ENCODE measurements around the gene COMTD1.

Gene COMTD1

GRCh38 chr10:75245354-75246250, 9.8 kb upstream of the COMTD1 start:
- no peak for DNase-seq (ENCODE audit: low spot score)

GRCh38 chr10:75244487-75245353, 9.0 kb upstream of the COMTD1 start:
- DNase-seq (ENCODE audit: low spot score), result no peak

GRCh38 chr10:75243426-75243825, 7.7 kb upstream of the COMTD1 start:
- no peak for DNase-seq (ENCODE audit: low spot score)

DNA sequence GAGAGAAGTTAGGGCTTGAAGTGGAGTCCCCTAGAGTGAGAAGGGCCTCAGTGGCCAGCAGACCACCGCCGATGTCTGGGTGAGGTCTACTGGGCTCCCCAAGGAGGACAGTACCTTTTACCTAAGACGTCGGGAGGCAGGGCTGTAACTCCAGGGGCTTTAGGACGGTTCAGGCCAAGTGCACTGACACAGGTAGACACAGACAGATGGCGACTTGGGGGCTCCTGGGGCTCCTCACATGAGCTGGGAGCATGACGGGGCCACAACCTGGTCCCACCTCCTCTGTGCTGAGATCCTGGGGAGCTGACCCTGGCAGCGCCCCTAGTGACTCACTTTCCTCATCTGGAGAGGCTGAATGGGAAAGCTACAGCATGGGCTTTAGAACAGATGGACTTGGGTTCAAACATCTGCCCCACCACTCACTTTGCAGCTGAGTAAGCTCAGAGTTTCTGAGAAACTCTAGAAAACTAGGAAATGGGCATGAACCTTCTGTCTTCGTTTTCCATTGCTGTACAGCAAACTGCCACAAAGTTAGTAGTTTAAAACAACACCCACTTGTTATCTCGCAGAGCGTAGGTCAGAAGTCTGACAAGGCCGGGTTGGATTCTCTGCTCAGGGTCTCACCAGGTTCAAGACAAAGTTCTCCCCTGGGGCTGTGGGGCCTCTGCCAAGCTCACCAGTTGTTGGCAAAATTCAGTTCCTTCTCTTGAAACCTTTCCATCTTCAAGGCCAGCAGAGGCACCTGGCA, 4.7 kb upstream of the COMTD1 start:
- no peak for DNase-seq (ENCODE audit: low spot score)

DNA sequence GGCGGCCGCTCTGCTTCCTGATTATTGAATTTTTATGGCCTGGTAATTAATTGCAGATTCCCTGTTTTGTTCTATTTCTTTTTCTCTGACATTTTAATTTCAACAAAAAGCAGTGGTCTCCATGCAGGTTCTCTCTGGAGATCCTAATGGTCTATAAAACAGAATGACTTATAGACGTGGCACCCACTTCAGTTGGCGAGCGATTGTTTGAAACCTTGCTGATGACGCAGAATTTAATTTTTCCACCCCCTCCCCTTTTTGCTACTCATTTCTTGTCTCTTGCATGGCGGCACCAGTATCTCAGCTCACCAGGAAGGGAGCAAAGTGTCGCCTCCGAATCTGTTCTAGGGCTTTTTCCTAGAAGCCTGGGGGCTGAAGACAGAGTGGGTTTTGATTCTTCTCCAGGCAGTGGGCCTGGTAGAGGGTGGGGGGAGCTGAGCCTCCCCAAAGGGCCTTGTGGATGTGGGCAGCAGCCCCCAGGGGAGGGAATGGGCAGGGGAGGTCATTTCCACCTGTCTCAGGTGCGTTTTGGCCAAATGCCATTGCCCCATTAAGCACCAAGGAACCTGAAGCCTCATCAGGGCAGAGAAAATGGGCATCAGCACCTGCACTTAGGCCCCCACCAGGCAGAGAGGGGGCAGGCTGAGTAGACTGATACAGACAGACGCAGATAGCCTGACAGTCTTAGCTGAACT, 3.5 kb upstream of the COMTD1 start:
- no peak for DNase-seq (ENCODE audit: low spot score)

DNA sequence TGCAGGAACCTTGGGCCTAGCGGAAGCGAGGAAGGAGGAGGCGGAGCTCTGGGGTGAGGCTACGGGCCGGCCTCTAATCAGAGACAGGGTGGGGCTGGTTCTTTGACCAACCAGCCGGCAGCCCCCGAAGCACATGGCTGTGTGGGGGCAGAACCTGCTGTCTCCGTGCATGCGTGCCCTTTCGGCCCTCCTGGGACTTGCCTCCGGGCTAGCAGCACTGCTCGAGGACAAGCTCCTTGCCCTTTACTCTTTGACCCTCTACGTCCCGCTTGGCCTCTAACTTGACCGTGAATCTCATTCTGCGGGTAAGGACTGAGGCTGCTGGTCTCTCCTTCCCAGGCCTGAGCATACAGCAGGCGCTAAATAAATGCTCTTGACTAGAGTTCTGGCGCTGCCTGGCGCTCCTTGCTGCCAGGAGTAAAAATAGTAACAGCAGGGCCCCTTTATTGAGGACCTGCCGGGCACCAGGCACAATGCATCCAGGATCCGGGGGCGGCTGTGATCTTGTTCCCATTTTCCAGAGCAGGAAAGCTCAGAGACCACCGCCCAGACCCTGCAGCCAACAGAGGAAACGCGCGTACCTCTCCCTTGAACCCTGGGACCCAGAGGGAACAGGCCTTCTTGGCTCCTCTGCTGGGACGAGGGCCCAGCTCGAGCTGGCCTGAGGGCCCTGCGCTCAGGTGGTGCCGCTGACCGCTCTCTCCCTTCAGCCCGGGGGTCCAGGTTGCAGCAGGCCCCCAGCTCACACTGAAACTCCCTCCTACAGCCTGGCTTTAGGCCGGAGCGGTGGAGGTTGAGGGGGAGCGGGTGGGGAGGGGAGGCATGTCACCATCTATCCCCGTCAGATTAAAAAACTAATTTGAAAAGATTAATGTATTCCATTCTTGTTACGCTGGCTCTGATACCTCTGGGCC, 2.7 kb upstream of the COMTD1 start:
- DNase-seq (ENCODE audit: low spot score), result no peak

GRCh38 chr10:75236178-75236825, 545 bp upstream of the COMTD1 start:
- no peak for DNase-seq (ENCODE audit: low spot score)

GRCh38 chr10:75234683-75235374, 928 bp downstream of the COMTD1 start:
- DNase-seq (ENCODE audit: low spot score), result no peak

DNA sequence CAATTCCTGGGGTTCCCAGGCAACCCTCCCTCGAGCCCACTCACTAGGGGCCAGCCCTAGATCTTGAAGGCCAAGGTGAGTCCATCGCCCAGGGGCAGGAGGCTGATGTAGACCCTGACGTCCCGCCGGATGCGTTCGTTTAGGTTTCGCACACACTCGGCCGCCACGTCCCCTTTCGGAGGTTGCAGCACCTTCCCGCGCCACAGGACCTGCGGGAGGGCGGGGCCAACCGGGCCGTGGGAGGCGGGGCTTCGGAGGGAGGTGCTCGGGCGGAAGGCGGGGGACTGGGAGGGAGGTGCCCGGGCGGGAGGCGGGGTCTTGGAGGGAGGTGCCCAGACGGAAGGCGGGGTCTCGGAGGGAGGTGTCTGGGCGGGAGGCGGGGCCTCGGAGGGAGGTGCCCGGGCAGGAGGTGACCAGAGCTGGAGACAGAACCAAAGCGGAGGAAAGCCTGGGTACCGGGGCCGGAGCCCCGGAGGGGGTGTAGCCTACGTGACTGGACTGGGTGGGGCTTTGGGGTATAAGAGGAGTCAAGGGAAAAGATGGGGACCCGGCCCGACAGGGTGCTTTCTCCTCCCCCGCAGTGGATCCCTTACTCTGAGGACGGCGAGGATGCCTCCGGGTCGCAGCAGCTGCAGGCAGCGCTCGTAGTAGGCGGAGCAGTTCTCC, 1.6 kb downstream of the COMTD1 start:
- DNase-seq (ENCODE audit: low spot score), result peak; percentile 96

DNA sequence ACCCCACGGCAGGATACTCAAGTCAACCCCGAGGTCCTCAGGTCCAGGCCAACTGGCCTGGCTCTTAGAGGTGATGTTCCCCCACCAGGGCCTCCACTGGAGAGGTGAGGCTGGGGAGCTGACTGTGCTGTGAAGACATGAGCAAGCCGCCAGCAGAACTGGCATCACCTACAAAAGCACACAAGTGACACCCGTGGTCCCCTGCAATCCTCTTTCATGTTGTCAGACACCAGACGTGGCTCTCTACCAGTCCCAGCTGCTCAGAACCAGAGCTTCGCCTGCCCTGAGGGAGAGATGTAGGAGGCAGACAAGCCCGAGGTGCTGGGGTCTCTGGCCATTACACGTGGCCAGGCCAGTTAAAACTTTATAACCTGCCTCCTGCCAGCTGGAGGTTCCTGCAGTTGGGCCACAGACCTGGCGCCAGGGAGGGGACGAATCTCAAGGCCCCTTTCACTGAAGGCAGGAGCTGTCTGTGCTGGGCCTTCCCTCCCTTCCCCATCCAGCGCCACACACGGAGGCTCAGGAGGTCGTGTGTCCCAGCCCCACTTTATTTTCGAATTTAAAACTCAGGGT, 2.2 kb downstream of the COMTD1 start:
- DNase-seq (ENCODE audit: low spot score), result no peak

DNA sequence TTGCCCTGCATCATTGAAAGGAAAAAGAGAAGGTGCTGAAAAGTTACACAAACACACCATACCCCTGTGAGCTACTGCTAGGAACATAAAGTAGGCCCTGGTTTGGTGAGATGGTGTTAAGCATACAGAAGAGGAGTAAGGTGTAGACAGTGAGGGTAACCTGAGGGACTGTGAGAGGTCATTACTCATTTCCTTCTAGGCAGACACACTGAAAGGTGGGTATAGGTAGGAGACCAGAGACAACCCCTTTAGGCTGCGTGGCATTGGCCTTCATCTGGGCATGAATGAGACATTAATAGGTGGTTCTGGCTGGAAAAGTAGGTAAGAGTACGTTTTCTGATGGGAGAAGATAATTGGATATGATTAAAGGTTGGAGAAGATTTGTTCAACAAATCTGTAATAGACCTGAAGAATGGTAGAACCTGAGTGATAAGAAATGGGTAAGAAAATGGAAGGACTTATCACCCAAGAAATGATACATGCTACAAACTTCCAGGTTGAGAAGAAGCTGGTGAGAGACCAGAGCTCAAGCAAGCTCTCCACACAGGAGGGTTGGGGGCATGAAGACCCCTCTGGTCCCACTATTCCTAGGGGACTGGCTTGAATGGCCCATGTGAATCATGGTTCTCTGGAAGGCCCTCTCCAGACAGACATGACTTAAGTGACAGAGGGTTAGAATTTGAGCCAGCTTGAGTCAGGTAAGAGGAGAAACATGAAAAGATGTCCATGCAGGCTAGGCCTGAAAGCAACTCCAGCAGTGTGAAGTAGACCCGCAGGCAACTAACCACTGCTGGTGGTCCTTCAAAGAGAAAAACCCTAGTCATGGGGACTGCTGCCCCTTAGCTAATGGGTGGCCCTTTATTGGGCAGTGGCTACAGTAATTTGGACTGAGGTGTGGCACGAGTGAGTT, 3.8 kb downstream of the COMTD1 start:
- no peak for DNase-seq (ENCODE audit: low spot score)

DNA sequence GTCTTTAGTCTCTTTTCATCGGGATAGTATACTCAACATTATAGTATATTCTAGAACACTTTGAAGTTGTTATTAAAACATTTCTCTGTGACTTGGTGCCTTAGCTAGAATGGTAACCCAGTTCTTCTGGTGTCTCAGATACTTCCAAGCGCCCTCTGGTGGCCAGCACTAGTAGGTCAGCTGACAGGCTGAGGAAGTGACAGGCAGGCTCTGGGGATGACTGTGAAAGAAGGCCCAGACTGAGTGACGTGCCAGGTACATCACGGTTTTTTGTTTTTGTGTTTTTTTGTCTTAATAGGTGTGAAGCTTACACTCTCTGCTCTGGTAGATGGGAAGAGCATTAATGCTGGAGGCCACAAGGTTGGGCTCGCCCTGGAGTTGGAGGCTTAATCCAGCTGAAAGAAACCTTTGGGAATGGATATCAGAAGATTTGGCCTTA, 5.1 kb downstream of the COMTD1 start:
- DNase-seq (ENCODE audit: low spot score), result peak; percentile 91

DNA sequence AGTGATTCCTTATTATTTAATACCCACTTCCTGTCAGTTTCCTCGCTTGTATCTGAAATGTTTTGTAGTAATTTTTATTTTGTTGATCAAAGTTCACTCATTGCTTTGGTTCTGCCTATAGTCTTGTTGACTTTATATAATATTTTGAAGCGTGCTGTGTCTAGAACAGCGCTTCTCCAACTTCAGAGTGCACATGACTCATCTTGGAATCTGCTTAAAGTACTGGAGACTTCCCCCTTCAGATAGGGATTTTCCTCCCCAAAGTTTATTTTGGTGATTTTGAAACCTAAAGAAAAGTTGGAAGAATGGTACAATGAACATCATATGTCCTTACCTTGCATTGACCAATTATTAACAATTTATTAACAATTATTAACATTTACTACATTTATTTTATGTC, 5.8 kb downstream of the COMTD1 start:
- no peak for DNase-seq (ENCODE audit: low spot score)

DNA sequence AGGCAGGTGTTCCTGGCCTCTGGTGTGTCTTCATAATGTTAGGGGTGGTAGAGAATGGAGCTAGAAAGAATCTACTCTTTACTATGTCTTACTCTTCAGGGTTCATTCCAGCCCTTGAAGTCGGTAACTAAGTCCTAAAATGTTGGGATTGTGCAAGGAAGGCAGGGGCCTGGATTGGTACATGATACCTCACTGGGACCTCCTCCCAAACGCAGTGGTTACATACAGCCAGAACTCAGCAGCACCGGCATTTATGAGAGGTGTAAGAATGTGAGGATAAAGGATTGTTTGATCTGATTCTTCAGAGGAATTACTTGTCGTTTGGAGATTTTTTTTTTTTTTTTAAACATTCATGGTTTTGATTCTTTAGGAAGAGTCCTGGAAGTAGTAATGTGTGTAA, 6.9 kb downstream of the COMTD1 start:
- DNase-seq (ENCODE audit: low spot score), result no peak

DNA sequence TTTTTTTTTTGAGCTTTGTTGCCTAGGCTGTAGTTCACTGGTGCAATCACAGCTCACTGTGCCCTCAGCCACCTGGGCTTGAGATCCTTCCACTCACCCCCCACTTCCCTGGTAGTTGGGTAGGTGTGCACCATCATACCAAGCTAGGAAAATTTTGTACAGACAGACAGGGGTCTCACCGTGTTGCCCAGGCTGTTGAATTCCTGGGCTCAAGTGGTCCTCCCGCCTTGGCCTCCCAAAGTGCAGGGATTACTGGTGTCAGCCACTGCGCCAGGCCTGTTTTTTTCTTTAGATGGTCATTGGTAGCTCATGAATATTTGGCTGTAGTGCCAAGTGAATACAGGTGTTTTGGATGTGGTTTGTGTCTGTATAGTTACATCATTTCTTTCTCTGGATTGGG, 7.5 kb downstream of the COMTD1 start:
- DNase-seq (ENCODE audit: low spot score), result no peak

DNA sequence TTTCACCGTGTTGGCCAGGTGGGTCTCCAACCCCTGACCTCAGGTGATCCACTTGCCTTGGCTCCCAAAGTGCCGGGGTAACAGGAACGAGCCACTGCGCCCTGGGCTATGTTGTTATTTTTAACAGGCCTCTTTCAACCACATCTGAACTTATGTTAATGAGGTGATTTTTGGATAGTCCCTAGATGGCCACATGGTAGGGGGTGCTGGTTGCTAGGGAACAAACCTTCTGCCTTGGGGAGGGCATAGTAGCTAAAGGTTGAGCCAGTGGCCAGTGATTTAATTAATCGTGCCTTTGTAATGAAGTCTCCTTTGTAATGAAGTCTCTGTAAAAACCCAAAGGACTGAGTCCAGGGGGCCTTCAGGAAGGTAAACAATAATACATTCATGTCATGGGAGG, 9.1 kb downstream of the COMTD1 start:
- no peak for DNase-seq (ENCODE audit: low spot score)

GRCh38 chr10:75226095-75226494, 9.7 kb downstream of the COMTD1 start:
- DNase-seq (ENCODE audit: low spot score), result no peak

All from hematopoietic multipotent progenitor cell treated with erythropoietin and hydrocortisone succinate and interleukin-3 and kit ligand, for 15 days (in vitro differentiated cells).